HG03039 (cell line): ENCODE data around the gene ALG9.

Source experiments
- ATAC-seq: cut with Tn5 transposase; IDR thresholded peaks from one replicate; pipeline ENCODE4 v1.9.1; 2021; ENCODE audit warnings: mild to moderate bottlenecking, moderate library complexity; ENCODE audit not compliant: unreplicated experiment

ALG9 gene

GRCh38 chr11:111736621-111737443, 134.5 kb downstream of the ALG9 start:
- ATAC-seq, result no peak
